ENCODE data around the gene LRGUK. TPM values are rescaled to one million over a fixed set of nuclear protein-coding genes. Genes with fewer than 3 reads are reported as not detected.

LRGUK gene
- total RNA-seq, 2 experiments from 2014 or later = 0.07 to 0.14 TPM

- H3K27me3 Mint-ChIP-seq = peaks cover 8% of the 10 kb centered on the region
- no peaks in the 10 kb centered on the region for H3K36me3 Mint-ChIP-seq (ENCODE audit: low read depth)
- ChIA-PET CTCF (no interaction called here), POLR2A (no interaction called here)
- H3K27ac Mint-ChIP-seq = no peak overlapping the region
- H3K4me1 Mint-ChIP-seq = no peaks in the 10 kb centered on the region
- DNase-seq (no peak), ATAC-seq (no peak)
- H3K9me3 Mint-ChIP-seq (ENCODE audit: low read depth) = peaks cover 9% of the 10 kb centered on the region
- intact Hi-C loops (cut with DNase I, micrococcal nuclease) = no loop called here
- H3K4me3 Mint-ChIP-seq = no peak overlapping the region
Observed at GRCh38 chr7:134262322-134262721, 135.2 kb downstream of the LRGUK start.

- Mint-ChIP-seq H3K4me1 (no peaks in the 10 kb centered on the region), H3K4me3 (no peak overlapping the region), H3K27ac (no peak overlapping the region), H3K9me3 (ENCODE audit: low read depth) (no peaks in the 10 kb centered on the region), H3K36me3 (ENCODE audit: low read depth) (no peaks in the 10 kb centered on the region), H3K27me3 (peaks cover 30% of the 10 kb centered on the region)
- DNase-seq (no peak), ATAC-seq (no peak)
- intact Hi-C loops (cut with DNase I, micrococcal nuclease) = loop anchor here in 1 of 2 experiments (5.0 kb wide), 1 partner anchor 505 kb away; no protein-coding TSS in a partner anchor
- ChIA-PET POLR2A (no interaction called here), CTCF (no interaction called here)
Observed at GRCh38 chr7:134276951-134277350, 149.8 kb downstream of the LRGUK start.

- Mint-ChIP-seq H3K9me3 (ENCODE audit: low read depth) (no peaks in the 10 kb centered on the region), H3K36me3 (ENCODE audit: low read depth) (no peaks in the 10 kb centered on the region), H3K27ac (no peak overlapping the region), H3K4me1 (no peaks in the 10 kb centered on the region), H3K4me3 (no peak overlapping the region), H3K27me3 (peaks cover 33% of the 10 kb centered on the region)
- intact Hi-C loops (cut with DNase I, micrococcal nuclease) = loop anchor here in 1 of 2 experiments (5.0 kb wide), 1 partner anchor 504 kb away; no protein-coding TSS in a partner anchor
- POLR2A ChIA-PET = no interaction called here
- CTCF ChIA-PET = interaction anchor here (0.8 to 1.7 kb wide), 2 partner anchors 38 to 193 kb away, joined by 4 to 5 read pairs; partner anchors contain the start of gene SLC35B4
- DNase-seq (no peak), ATAC-seq (no peak)
Observed at GRCh38 chr7:134278502-134279153, 151.5 kb downstream of the LRGUK start.

GRCh38 chr7:134279336-134279735, 152.2 kb downstream of the LRGUK start:
- intact Hi-C loops (cut with DNase I, micrococcal nuclease) = loop anchor here in 1 of 2 experiments (5.0 kb wide), 1 partner anchor 503 kb away; no protein-coding TSS in a partner anchor
- H3K27ac Mint-ChIP-seq = no peak overlapping the region
- H3K27me3 Mint-ChIP-seq = peaks cover 33% of the 10 kb centered on the region
- no peak for ATAC-seq
- no peak overlapping the region for H3K4me3 Mint-ChIP-seq
- CTCF ChIA-PET = interaction anchor here (0.8 to 1.7 kb wide), 2 partner anchors 37 to 194 kb away, joined by 4 to 5 read pairs; partner anchors contain the start of gene SLC35B4
- no peaks in the 10 kb centered on the region for H3K9me3 Mint-ChIP-seq (ENCODE audit: low read depth)
- no peaks in the 10 kb centered on the region for H3K36me3 Mint-ChIP-seq (ENCODE audit: low read depth)
- POLR2A ChIA-PET = no interaction called here
- no peak for DNase-seq
- no peaks in the 10 kb centered on the region for H3K4me1 Mint-ChIP-seq

- no peak for DNase-seq
- Mint-ChIP-seq H3K4me3 (no peak overlapping the region), H3K27ac (no peak overlapping the region), H3K36me3 (ENCODE audit: low read depth) (no peaks in the 10 kb centered on the region), H3K9me3 (ENCODE audit: low read depth) (no peaks in the 10 kb centered on the region), H3K27me3 (peaks cover 33% of the 10 kb centered on the region), H3K4me1 (no peaks in the 10 kb centered on the region)
- no peak for ATAC-seq
- ChIA-PET POLR2A (no interaction called here), CTCF (interaction anchor here (1.3 to 1.7 kb wide), 2 partner anchors 37 to 78 kb away, joined by 3 to 5 read pairs; partner anchors contain the start of gene SLC35B4)
- intact Hi-C loops (cut with DNase I, micrococcal nuclease) = loop anchor here in 1 of 2 experiments (5.0 kb wide), 1 partner anchor 502 kb away; no protein-coding TSS in a partner anchor
Observed at GRCh38 chr7:134279898-134280297, 152.8 kb downstream of the LRGUK start.

- intact Hi-C loops (cut with DNase I, micrococcal nuclease) = no loop called here
- H3K27me3 Mint-ChIP-seq = peaks cover 31% of the 10 kb centered on the region
- DNase-seq = no peak
- no peaks in the 10 kb centered on the region for H3K9me3 Mint-ChIP-seq (ENCODE audit: low read depth)
- POLR2A ChIA-PET = no interaction called here
- H3K4me3 Mint-ChIP-seq = no peak overlapping the region
- no peaks in the 10 kb centered on the region for H3K36me3 Mint-ChIP-seq (ENCODE audit: low read depth)
- H3K4me1 Mint-ChIP-seq = no peaks in the 10 kb centered on the region
- H3K27ac Mint-ChIP-seq = no peak overlapping the region
- no peak for ATAC-seq
- CTCF ChIA-PET = interaction anchor here (1.3 kb wide), 1 partner anchor 77 kb away, joined by 3 read pairs; no protein-coding TSS in a partner anchor
Observed at GRCh38 chr7:134280508-134280907, 153.4 kb downstream of the LRGUK start.

GRCh38 chr7:134284011-134284410, 156.9 kb downstream of the LRGUK start:
- H3K4me1 Mint-ChIP-seq = no peaks in the 10 kb centered on the region
- intact Hi-C loops (cut with DNase I, micrococcal nuclease) = no loop called here
- H3K27me3 Mint-ChIP-seq = peaks cover 18% of the 10 kb centered on the region
- H3K4me3 Mint-ChIP-seq = no peak overlapping the region
- H3K27ac Mint-ChIP-seq = no peak overlapping the region
- no peak for DNase-seq
- ChIA-PET CTCF (interaction anchor here (0.7 kb wide), 1 partner anchor 143 kb away, joined by 3 read pairs; no protein-coding TSS in a partner anchor), POLR2A (no interaction called here)
- no peaks in the 10 kb centered on the region for H3K36me3 Mint-ChIP-seq (ENCODE audit: low read depth)
- no peak for ATAC-seq
- no peaks in the 10 kb centered on the region for H3K9me3 Mint-ChIP-seq (ENCODE audit: low read depth)

- intact Hi-C loops (cut with DNase I, micrococcal nuclease) = no loop called here
- ATAC-seq (no peak), DNase-seq (no peak)
- no peaks in the 10 kb centered on the region for H3K36me3 Mint-ChIP-seq (ENCODE audit: low read depth)
- no peaks in the 10 kb centered on the region for H3K9me3 Mint-ChIP-seq (ENCODE audit: low read depth)
- ChIA-PET CTCF (no interaction called here), POLR2A (no interaction called here)
- no peak overlapping the region for H3K27ac Mint-ChIP-seq
- peaks cover 12% of the 10 kb centered on the region for H3K27me3 Mint-ChIP-seq
- H3K4me1 Mint-ChIP-seq = no peaks in the 10 kb centered on the region
- no peak overlapping the region for H3K4me3 Mint-ChIP-seq
Observed at GRCh38 chr7:134284952-134285351, 157.8 kb downstream of the LRGUK start.

- intact Hi-C loops (cut with DNase I, micrococcal nuclease) = no loop called here
- CTCF ChIA-PET = no interaction called here
- Mint-ChIP-seq H3K27me3 (no peaks in the 10 kb centered on the region), H3K27ac (no peak overlapping the region), H3K4me1 (no peaks in the 10 kb centered on the region), H3K4me3 (no peak overlapping the region), H3K36me3 (ENCODE audit: low read depth) (peaks cover 7% of the 10 kb centered on the region), H3K9me3 (ENCODE audit: low read depth) (no peaks in the 10 kb centered on the region)
- ATAC-seq (no peak), DNase-seq (no peak)
- POLR2A ChIA-PET = no interaction called here
Observed at GRCh38 chr7:134287916-134288659, 160.9 kb downstream of the LRGUK start.

GRCh38 chr7:134289423-134289822, 162.3 kb downstream of the LRGUK start:
- POLR2A ChIA-PET = no interaction called here
- H3K9me3 Mint-ChIP-seq (ENCODE audit: low read depth) = no peaks in the 10 kb centered on the region
- no peaks in the 10 kb centered on the region for H3K27me3 Mint-ChIP-seq
- H3K36me3 Mint-ChIP-seq (ENCODE audit: low read depth) = peaks cover 13% of the 10 kb centered on the region
- no peak overlapping the region for H3K27ac Mint-ChIP-seq
- no peak for ATAC-seq
- H3K4me3 Mint-ChIP-seq = no peak overlapping the region
- CTCF ChIA-PET = no interaction called here
- no peaks in the 10 kb centered on the region for H3K4me1 Mint-ChIP-seq
- intact Hi-C loops (cut with DNase I, micrococcal nuclease) = no loop called here
- no peak for DNase-seq

GRCh38 chr7:134289841-134290240, 162.7 kb downstream of the LRGUK start:
- ChIA-PET CTCF (no interaction called here), POLR2A (no interaction called here)
- DNase-seq = no peak
- no peak overlapping the region for H3K4me3 Mint-ChIP-seq
- peaks cover 17% of the 10 kb centered on the region for H3K36me3 Mint-ChIP-seq (ENCODE audit: low read depth)
- ATAC-seq = no peak
- H3K27ac Mint-ChIP-seq = no peak overlapping the region
- no peaks in the 10 kb centered on the region for H3K27me3 Mint-ChIP-seq
- H3K9me3 Mint-ChIP-seq (ENCODE audit: low read depth) = no peaks in the 10 kb centered on the region
- H3K4me1 Mint-ChIP-seq = no peaks in the 10 kb centered on the region
- intact Hi-C loops (cut with DNase I, micrococcal nuclease) = no loop called here

- no peaks in the 10 kb centered on the region for H3K27me3 Mint-ChIP-seq
- intact Hi-C loops (cut with DNase I, micrococcal nuclease) = no loop called here
- no peak overlapping the region for H3K4me3 Mint-ChIP-seq
- H3K36me3 Mint-ChIP-seq (ENCODE audit: low read depth) = peaks cover 21% of the 10 kb centered on the region
- no peaks in the 10 kb centered on the region for H3K4me1 Mint-ChIP-seq
- H3K9me3 Mint-ChIP-seq (ENCODE audit: low read depth) = no peaks in the 10 kb centered on the region
- DNase-seq (no peak), ATAC-seq (no peak)
- H3K27ac Mint-ChIP-seq = no peak overlapping the region
- POLR2A ChIA-PET = no interaction called here
- CTCF ChIA-PET = no interaction called here
Observed at GRCh38 chr7:134290286-134290685, 163.1 kb downstream of the LRGUK start.
